ENCODE results near the gene PGM1. TPM values are rescaled to one million over a fixed set of nuclear protein-coding genes. Genes with fewer than 3 reads are reported as not detected.

Gene PGM1
- total RNA-seq, 2 experiments from 2014 or later: 43.2 to 56.9 TPM

DNA sequence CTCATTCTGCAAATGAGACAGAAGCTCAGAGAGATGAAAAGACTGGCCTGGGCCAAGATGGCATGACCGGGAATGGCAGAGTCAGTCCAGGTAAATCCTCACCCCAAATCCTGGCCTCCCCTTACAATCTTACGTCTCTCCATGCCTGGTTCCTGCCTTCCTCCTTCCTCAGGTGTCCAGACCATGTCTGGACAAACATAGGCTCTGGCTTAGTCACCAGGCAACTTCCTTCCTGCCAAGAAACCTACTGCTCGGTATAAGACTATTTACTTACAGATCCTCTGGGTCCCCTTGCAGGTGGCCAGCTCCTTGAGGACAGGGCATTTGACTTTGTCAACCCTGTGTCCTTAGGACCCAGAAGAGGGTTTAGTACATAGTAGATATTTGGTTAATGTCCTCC is 111.2 kb downstream of the PGM1 start:
- Histone ChIP-seq H3K4me3 (ENCODE audit: low read depth, low read length, poor library complexity, severe bottlenecking) (no peak overlapping the region), H3K27ac (ENCODE audit: low read depth, low read length, poor library complexity, severe bottlenecking) (no peak overlapping the region), H3K4me1 (ENCODE audit: insufficient read depth, low read length, poor library complexity, severe bottlenecking) (no peaks in the 10 kb centered on the region), H3K9me2 (ENCODE audit: insufficient read depth, low read length) (no peaks in the 10 kb centered on the region), H3K79me2 (ENCODE audit: insufficient read depth, low read depth, low read length) (no peaks in the 10 kb centered on the region), H3K4me2 (ENCODE audit: low read length) (no peak overlapping the region), H4K20me1 (ENCODE audit: insufficient read depth, low read length) (no peaks in the 10 kb centered on the region), H3K9me3 (ENCODE audit: low read length) (no peaks in the 10 kb centered on the region), H2AFZ (ENCODE audit: low read length) (no peak overlapping the region), H3K36me3 (ENCODE audit: insufficient read depth, low read length) (no peaks in the 10 kb centered on the region)
- no peak for TF ChIP-seq EZH2phosphoT487 (IDR thresholded peaks at IDR 0.05; ENCODE audit: borderline replicate concordance, low read depth, low read length)
- no peak for TF ChIP-seq CTCF (conservative IDR thresholded peaks at IDR 0.05; ENCODE audit: low read length)
- CTCF ChIA-PET (ENCODE audit: unreplicated experiment): no interaction called here
- no peak for DNase-seq (ENCODE audit: low spot score)
- no TSS peak for BruUV-seq (replicated peaks)
- POLR2A ChIA-PET: no interaction called here
- intact Hi-C loops (cut with micrococcal nuclease; ENCODE audit: unreplicated experiment): no loop called here

DNA sequence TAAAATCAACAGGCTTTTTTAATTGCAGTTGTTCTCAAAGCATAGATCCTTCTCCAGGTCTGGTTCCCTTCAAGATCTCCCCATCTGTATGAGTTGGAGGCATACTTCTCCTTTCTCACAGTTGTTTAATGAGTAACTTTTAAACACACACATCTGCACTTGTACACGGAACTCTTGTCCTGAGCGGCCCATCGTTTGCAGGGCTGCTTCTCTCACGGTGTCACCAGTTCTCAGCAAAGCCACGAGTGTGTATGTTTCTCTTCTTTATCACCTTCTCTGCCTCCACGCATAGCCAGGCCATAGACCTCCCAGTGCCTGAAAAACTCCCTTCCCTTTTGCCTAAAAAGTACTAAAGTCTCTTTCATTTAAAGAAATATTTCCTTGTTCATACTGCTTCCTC is 111.9 kb downstream of the PGM1 start:
- Histone ChIP-seq H3K9me3 (ENCODE audit: low read length) (no peaks in the 10 kb centered on the region), H2AFZ (ENCODE audit: low read length) (no peak overlapping the region), H3K36me3 (ENCODE audit: insufficient read depth, low read length) (no peaks in the 10 kb centered on the region), H3K9me2 (ENCODE audit: insufficient read depth, low read length) (no peaks in the 10 kb centered on the region), H3K4me2 (ENCODE audit: low read length) (no peak overlapping the region), H3K4me1 (ENCODE audit: insufficient read depth, low read length, poor library complexity, severe bottlenecking) (no peaks in the 10 kb centered on the region), H3K27ac (ENCODE audit: low read depth, low read length, poor library complexity, severe bottlenecking) (no peak overlapping the region), H3K79me2 (ENCODE audit: insufficient read depth, low read depth, low read length) (no peaks in the 10 kb centered on the region), H4K20me1 (ENCODE audit: insufficient read depth, low read length) (no peaks in the 10 kb centered on the region), H3K4me3 (ENCODE audit: low read depth, low read length, poor library complexity, severe bottlenecking) (no peak overlapping the region)
- no TSS peak for BruUV-seq (replicated peaks)
- TF ChIP-seq EZH2phosphoT487 (IDR thresholded peaks at IDR 0.05; ENCODE audit: borderline replicate concordance, low read depth, low read length): no peak
- TF ChIP-seq CTCF (conservative IDR thresholded peaks at IDR 0.05; ENCODE audit: low read length): no peak
- ChIA-PET CTCF (ENCODE audit: unreplicated experiment) (no interaction called here), POLR2A (no interaction called here)
- DNase-seq (ENCODE audit: low spot score): no peak
- intact Hi-C loops (cut with micrococcal nuclease; ENCODE audit: unreplicated experiment): no loop called here

- ChIA-PET POLR2A (interaction anchor here (0.7 kb wide), 1 partner anchor 173 kb away, joined by 3 read pairs; no protein-coding TSS in a partner anchor), CTCF (ENCODE audit: unreplicated experiment) (no interaction called here)
- intact Hi-C loops (cut with micrococcal nuclease; ENCODE audit: unreplicated experiment): no loop called here
These were observed 116.1 kb downstream of the PGM1 start for GRCh38 chr1:63709267-63709828.

More at GRCh38 chr1:63709267-63709828, 116.1 kb downstream of the PGM1 start:
- TF ChIP-seq EZH2phosphoT487 (IDR thresholded peaks at IDR 0.05; ENCODE audit: borderline replicate concordance, low read depth, low read length) (no peak), CTCF (conservative IDR thresholded peaks at IDR 0.05; ENCODE audit: low read length) (no peak)
- H3K79me2 ChIP-seq (ENCODE audit: insufficient read depth, low read depth, low read length): no peaks in the 10 kb centered on the region
- H3K27ac ChIP-seq (ENCODE audit: low read depth, low read length, poor library complexity, severe bottlenecking): no peak overlapping the region
- no TSS peak for BruUV-seq (replicated peaks)
- no peaks in the 10 kb centered on the region for H3K9me2 ChIP-seq (ENCODE audit: insufficient read depth, low read length)
- no peak overlapping the region for H3K4me2 ChIP-seq (ENCODE audit: low read length)
- H3K36me3 ChIP-seq (ENCODE audit: insufficient read depth, low read length): no peaks in the 10 kb centered on the region
- H3K4me1 ChIP-seq (ENCODE audit: insufficient read depth, low read length, poor library complexity, severe bottlenecking): no peaks in the 10 kb centered on the region
- H3K4me3 ChIP-seq (ENCODE audit: low read depth, low read length, poor library complexity, severe bottlenecking): no peak overlapping the region
- H3K9me3 ChIP-seq (ENCODE audit: low read length): no peaks in the 10 kb centered on the region
- no peak for DNase-seq (ENCODE audit: low spot score)
- no peak overlapping the region for H2AFZ ChIP-seq (ENCODE audit: low read length)
- no peaks in the 10 kb centered on the region for H4K20me1 ChIP-seq (ENCODE audit: insufficient read depth, low read length)
